Epithelial cell of esophagus (primary cell): Measurements from ENCODE around the gene FKTN.

Source experiments
- DNase-seq: peaks from one replicate; pipeline ENCODE4 v3.0.0; 2010; ENCODE audit warnings: low read depth
- H3K4me3 ChIP-seq: 2 replicates; pipeline ENCODE4 v1.5.1; 2011; ENCODE audit warnings: mild to moderate bottlenecking, low read length, control low read depth
- CTCF ChIP-seq: IDR thresholded peaks from 2 replicates; pipeline ENCODE4 v1.5.1; 2011; ENCODE audit warnings: low read depth, mild to moderate bottlenecking, low read length, control low read depth, inconsistent platforms; ENCODE audit not compliant: insufficient read depth; ENCODE audit errors: missing control alignments

FKTN gene

GRCh38 chr9:105656131-105656921, 98.4 kb downstream of the FKTN start:
- DNase-seq, result peak; percentile 17
- H3K4me3 ChIP-seq, result peak overlapping the region; percentile 45
- TF ChIP-seq CTCF, result no peak

DNA sequence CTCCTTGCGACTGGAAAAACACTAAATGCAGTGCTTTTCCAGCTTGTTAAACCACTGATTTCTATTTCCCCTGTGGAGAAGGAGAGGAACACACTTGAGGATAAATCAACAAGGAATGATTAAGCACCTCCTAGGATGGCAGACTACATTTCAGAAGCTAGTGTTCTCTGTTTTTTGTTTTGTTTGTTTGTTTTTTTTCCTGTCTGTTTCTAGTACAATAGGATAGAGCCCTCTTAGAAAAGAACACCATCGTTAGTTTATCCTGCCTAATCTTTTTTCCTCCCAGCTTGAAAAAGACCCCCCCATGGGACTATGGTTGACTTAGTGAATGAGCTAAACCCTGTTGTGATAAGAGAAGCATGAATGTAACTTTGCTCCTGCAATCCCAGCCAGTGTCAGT, 100.4 kb downstream of the FKTN start:
- no peak for DNase-seq
- H3K4me3 ChIP-seq, result no peak overlapping the region
- no peak for TF ChIP-seq CTCF

GRCh38 chr9:105661011-105661410, 103.1 kb downstream of the FKTN start:
- DNase-seq, result no peak
- H3K4me3 ChIP-seq, result no peak overlapping the region
- TF ChIP-seq CTCF, result no peak

- no peak for DNase-seq
- no peak within 1 kb of the TSS for H3K4me3 ChIP-seq
These were observed 104.5 kb downstream of the FKTN start, which contains the start of gene TAL2 for GRCh38 chr9:105662184-105663104. Gene TAL2 (plus strand): TSS chr9:105662457. CDS start chr9:105662497, 40 bp downstream.

GRCh38 chr9:105663914-105664313, 106.0 kb downstream of the FKTN start:
- TF ChIP-seq CTCF, result no peak
- no peak overlapping the region for H3K4me3 ChIP-seq
- no peak for DNase-seq

More at GRCh38 chr9:105662184-105663104, 104.5 kb downstream of the FKTN start, which contains the start of gene TAL2:
- no peak for TF ChIP-seq CTCF

- no peak overlapping the region for H3K4me3 ChIP-seq
- no peak for TF ChIP-seq CTCF
- DNase-seq, result no peak
These were observed 109.9 kb downstream of the FKTN start for GRCh38 chr9:105667867-105668266.
